Common myeloid progenitor, CD34-positive (primary cell): ENCODE data around the gene MSX2.

Experiments
- CTCF ChIA-PET: fragments of 350-600 bp; sonication (Branson Sonifier 250); formaldehyde crosslinking; loops from one replicate; lab custom pipeline; 2021; ENCODE audit warnings: antibody characterized with exemption; lab: Charles Lee
- POLR2A ChIA-PET: fragments of 350-600 bp; sonication (Branson Sonifier 250); formaldehyde crosslinking; loops from one replicate; lab custom pipeline; 2021; ENCODE audit warnings: antibody characterized with exemption; lab: Charles Lee
- DNase-seq, 3 donors: peaks; one replicate each; pipeline versions ENCODE4 v3.0.0 to v3.0.0-alpha.2; 2013
- H3K27ac ChIP-seq, 2 experiments: 1 replicate in 1 of 2; 2 replicates in 1 of 2; pipeline ENCODE4 v1.7.0; 2013; ENCODE audit warnings: inconsistent platforms in 2 of 2, low read length in 2 of 2, mild to moderate bottlenecking in 2 of 2, low read depth in 1 of 2, moderate library complexity in 1 of 2; ENCODE audit not compliant: severe bottlenecking in 2 of 2, insufficient read depth in 1 of 2, poor library complexity in 1 of 2
- H3K27me3 ChIP-seq, 5 experiments: replicated peaks in 2 of 5; 1 replicate in 3 of 5; 2 replicates in 2 of 5; pipeline versions ENCODE4 v1.6.1 to v1.7.0; 2013; ENCODE audit warnings: low read length in 4 of 5, mild to moderate bottlenecking in 2 of 5, moderate library complexity in 2 of 5, inconsistent platforms in 1 of 5; ENCODE audit not compliant: insufficient read depth in 5 of 5, control insufficient read depth in 4 of 5
- H3K36me3 ChIP-seq, 4 experiments: 1 replicate in 2 of 4; 2 replicates in 2 of 4; pipeline versions ENCODE4 v1.6.1 to v1.7.0; 2013; ENCODE audit warnings: low read length in 3 of 4, control low read depth in 1 of 4, mild to moderate bottlenecking in 1 of 4; ENCODE audit not compliant: control insufficient read depth in 4 of 4, insufficient read depth in 4 of 4
- H3K4me1 ChIP-seq, 4 experiments: 1 replicate in 3 of 4; 2 replicates in 1 of 4; pipeline versions ENCODE4 v1.6.1 to v1.7.1; 2013; ENCODE audit warnings: low read length in 3 of 4, mild to moderate bottlenecking in 3 of 4, control low read depth in 1 of 4, inconsistent platforms in 1 of 4, moderate library complexity in 1 of 4; ENCODE audit not compliant: control insufficient read depth in 4 of 4, insufficient read depth in 4 of 4; ENCODE audit errors: control extremely low read depth in 1 of 4
- H3K4me3 ChIP-seq, 7 experiments: 1 replicate in 4 of 7; 2 replicates in 3 of 7; pipeline versions ENCODE4 v1.5.1 to v1.7.0; 2013; ENCODE audit warnings: mild to moderate bottlenecking in 7 of 7, low read length in 6 of 7, moderate library complexity in 6 of 7, inconsistent platforms in 2 of 7, low read depth in 2 of 7, control low read depth in 1 of 7; ENCODE audit not compliant: insufficient read depth in 4 of 7, control insufficient read depth in 1 of 7; ENCODE audit errors: extremely low read depth in 1 of 7
- H3K9me3 ChIP-seq, 5 experiments: 1 replicate in 4 of 5; 2 replicates in 1 of 5; pipeline versions ENCODE4 v1.6.1 to v1.7.1; 2013; ENCODE audit warnings: low read length in 4 of 5, mild to moderate bottlenecking in 2 of 5, inconsistent platforms in 1 of 5, low read depth in 1 of 5, moderate library complexity in 1 of 5; ENCODE audit not compliant: control insufficient read depth in 4 of 5, insufficient read depth in 2 of 5; ENCODE audit errors: control extremely low read depth in 1 of 5
- WGBS: methylation state at CpG from one replicate; pipeline ENCODE4 v1.1.5; 2013; ENCODE audit not compliant: insufficient coverage; 5-methylcytosine and 5-hydroxymethylcytosine counted together

MSX2 gene

DNA sequence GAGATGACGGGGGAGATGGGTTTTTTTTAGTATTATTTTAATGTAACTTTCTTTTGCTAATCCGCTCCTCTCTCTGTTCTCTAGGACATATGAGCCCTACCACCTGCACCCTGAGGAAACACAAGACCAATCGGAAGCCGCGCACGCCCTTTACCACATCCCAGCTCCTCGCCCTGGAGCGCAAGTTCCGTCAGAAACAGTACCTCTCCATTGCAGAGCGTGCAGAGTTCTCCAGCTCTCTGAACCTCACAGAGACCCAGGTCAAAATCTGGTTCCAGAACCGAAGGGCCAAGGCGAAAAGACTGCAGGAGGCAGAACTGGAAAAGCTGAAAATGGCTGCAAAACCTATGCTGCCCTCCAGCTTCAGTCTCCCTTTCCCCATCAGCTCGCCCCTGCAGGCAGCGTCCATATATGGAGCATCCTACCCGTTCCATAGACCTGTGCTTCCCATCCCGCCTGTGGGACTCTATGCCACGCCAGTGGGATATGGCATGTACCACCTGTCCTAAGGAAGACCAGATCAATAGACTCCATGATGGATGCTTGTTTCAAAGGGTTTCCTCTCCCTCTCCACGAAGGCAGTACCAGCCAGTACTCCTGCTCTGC lies 4.8 kb downstream of the MSX2 start:
- 62% methylated on average over 16 of the region's 18 CpGs for WGBS
- Histone ChIP-seq H3K4me3 (no peak overlapping the region), H3K9me3 (no peaks in the 10 kb centered on the region), H3K36me3 (no peaks in the 10 kb centered on the region), H3K27me3 (peaks cover 2 to 98% (median 56%) of the 10 kb centered on the region in 5 experiments), H3K4me1 (peaks cover 0 to 11% (median 4%) of the 10 kb centered on the region in 4 experiments), H3K27ac (no peak overlapping the region)
- no peak for DNase-seq
- POLR2A ChIA-PET = no interaction called here
- CTCF ChIA-PET = no interaction called here

DNA sequence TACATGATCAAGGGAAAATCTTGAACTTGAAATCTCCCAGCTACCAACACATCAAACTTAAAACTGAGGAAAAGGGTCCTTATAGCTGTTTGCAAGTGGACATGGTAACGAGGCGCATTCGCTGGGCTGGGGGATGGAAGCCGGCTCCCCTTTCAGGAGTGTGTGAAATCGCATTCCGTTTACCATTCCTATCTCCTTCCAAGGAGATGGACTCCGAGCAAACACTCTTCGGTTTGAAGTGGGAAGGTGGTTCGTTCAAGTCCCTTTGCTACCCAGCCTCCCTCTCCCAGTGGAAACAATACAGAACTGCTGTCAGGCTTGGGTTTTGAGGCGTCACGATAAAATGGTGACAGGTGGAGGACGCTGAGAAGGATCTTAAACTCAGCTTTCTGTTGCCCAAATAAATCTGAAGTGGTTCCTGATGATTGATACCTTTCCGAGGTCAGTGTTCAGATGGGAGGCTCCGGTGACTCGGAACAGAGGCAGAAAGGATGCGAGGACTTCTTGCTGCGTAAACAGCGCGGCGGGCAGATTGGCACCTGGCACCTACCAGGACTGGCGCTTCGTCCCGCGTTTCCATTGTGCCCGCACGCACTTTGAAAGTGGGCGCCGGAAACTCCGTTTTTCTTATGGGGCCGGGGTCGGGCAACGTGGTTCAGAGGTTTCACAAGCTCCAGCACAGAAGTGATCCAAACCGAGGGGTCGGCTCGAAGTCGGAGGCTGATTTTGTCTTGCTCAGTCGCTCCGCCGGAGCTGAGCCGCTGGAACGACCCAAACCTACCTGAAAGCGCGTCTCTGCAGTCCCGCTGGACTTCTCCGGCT lies 7.0 kb downstream of the MSX2 start:
- POLR2A ChIA-PET = no interaction called here
- H3K27me3 ChIP-seq = peaks cover 2 to 100% (median 63%) of the 10 kb centered on the region in 5 experiments

GRCh38 chr5:174732036-174733020 lies 7.9 kb downstream of the MSX2 start:
- Histone ChIP-seq H3K4me3 (no peak overlapping the region), H3K27ac (no peak overlapping the region), H3K27me3 (peaks cover 0 to 100% (median 63%) of the 10 kb centered on the region in 5 experiments), H3K4me1 (peaks cover 0 to 9% (median 4%) of the 10 kb centered on the region in 4 experiments), H3K9me3 (no peaks in the 10 kb centered on the region), H3K36me3 (no peaks in the 10 kb centered on the region)
- POLR2A ChIA-PET = no interaction called here
- CTCF ChIA-PET = interaction anchor here (0.6 kb wide), 1 partner anchor 722 kb away, joined by 3 read pairs; no protein-coding TSS in a partner anchor
- no peak for DNase-seq
- 4% methylated on average over 61 of the region's 62 CpGs for WGBS

More for the DNA sequence above, 7.0 kb downstream of the MSX2 start:
- no peak for DNase-seq
- CTCF ChIA-PET = interaction anchor here (0.9 kb wide), 1 partner anchor 8 kb away, joined by 3 read pairs; no protein-coding TSS in a partner anchor
- Histone ChIP-seq H3K36me3 (no peaks in the 10 kb centered on the region), H3K9me3 (no peaks in the 10 kb centered on the region), H3K27ac (no peak overlapping the region), H3K4me3 (no peak overlapping the region), H3K4me1 (peaks cover 0 to 9% (median 4%) of the 10 kb centered on the region in 4 experiments)
- WGBS = 2% methylated on average over 42 of the region's 45 CpGs

DNA sequence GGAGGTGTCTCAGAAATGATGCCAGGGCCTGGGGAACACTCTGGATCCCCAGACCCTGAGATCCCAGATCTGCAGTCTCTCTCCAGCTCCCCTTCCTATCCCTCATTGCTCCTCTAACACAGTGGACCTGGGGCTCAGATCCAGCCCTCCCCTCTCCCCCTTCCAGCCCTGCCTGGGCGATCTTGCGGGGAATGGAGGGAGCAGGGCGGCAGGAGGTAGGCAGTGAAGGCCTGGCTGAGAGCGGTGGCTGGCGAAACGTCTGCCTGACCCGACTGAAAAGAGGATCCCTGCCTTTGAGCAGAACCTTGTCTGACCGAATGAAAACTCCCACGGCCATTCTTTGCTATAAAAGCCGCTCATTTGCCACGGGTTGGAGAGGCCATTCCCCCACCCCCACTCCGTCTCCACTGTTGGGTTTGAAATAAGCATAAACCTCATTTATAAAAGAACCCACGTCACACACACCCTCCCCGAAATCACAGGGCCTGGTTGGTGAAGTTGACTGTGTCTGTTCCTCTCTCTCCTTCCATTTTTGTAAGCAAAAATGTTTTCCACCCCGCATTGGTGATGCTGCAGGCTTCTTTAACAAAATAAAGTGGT lies 8.8 kb downstream of the MSX2 start:
- DNase-seq = no peak
- Histone ChIP-seq H3K27me3 (peaks cover 0 to 100% (median 69%) of the 10 kb centered on the region in 5 experiments), H3K27ac (no peak overlapping the region), H3K36me3 (no peaks in the 10 kb centered on the region), H3K4me1 (peaks cover 0 to 9% (median 4%) of the 10 kb centered on the region in 4 experiments), H3K9me3 (no peaks in the 10 kb centered on the region), H3K4me3 (no peak overlapping the region)
- WGBS = 10% methylated on average over 13 of the region's 15 CpGs
- CTCF ChIA-PET = interaction anchor here (0.6 kb wide), 1 partner anchor 722 kb away, joined by 3 read pairs; no protein-coding TSS in a partner anchor
- POLR2A ChIA-PET = no interaction called here

DNA sequence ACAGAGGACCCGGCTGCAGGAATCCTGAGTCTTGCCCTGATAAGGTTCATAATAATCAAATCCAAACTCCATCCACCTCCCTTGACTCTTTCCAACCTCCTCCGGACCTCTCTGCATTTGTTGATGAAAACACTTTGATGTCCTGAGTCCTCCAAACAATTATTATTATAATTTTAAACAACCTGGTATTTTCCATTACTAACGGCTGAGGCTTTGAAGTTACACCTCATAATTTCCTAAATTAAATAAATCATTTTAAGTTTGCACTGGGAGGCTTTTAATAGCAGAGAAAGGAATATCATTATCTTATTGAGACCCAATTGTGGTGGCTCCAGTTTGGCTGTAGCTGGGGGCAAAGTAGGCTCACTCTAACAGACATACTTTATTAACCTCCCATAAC lies 9.5 kb downstream of the MSX2 start:
- POLR2A ChIA-PET = no interaction called here
- CTCF ChIA-PET = no interaction called here
- WGBS = 10% methylated on average over 2 of the region's 3 CpGs

More for the DNA sequence above, 9.5 kb downstream of the MSX2 start:
- no peak overlapping the region for H3K4me3 ChIP-seq
- H3K9me3 ChIP-seq = no peaks in the 10 kb centered on the region
- H3K4me1 ChIP-seq = peaks cover 0 to 9% (median 4%) of the 10 kb centered on the region in 4 experiments
- DNase-seq = no peak
- H3K36me3 ChIP-seq = no peaks in the 10 kb centered on the region
- H3K27me3 ChIP-seq = peaks cover 0 to 100% (median 68%) of the 10 kb centered on the region in 5 experiments
- no peak overlapping the region for H3K27ac ChIP-seq
